ENCODE measurements around the gene CLBA1.

DNA sequence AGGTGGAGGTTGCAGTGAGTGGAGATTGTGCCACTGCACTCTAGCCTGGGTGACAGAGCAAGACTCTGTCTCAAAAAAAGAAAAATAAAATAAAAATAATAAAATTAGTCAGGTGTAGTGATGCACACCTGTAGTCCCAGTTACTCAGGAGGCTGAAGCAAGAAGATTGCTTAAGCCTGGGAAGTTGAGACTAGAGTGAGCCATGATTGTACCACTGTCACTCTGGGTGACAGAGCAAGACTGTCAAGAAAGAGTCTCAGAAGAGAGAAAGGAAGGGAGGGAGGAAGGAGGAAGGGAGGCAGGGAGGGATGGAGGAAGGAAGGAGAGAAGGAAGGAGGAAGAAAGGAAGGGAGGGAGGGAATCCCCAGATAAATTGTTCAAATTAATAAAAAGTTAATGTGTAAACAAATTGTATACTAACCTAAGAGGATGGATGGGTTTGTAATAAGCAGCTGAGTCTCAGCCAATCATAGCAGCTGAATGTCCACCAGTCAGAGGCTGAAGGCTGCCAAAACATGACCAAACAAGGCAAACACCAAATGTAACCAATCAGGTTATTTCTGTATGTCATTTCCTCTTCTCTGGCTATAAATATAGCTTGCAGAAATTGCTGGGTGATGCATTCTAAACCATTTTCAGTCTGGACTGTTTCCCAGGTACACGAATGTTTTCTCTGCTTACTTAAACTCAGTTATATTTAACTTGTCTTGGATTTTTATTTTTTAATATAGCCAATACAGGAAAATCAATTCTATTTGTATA, 41.4 kb downstream of the CLBA1 start:
- TF ChIP-seq, protein P1, sequence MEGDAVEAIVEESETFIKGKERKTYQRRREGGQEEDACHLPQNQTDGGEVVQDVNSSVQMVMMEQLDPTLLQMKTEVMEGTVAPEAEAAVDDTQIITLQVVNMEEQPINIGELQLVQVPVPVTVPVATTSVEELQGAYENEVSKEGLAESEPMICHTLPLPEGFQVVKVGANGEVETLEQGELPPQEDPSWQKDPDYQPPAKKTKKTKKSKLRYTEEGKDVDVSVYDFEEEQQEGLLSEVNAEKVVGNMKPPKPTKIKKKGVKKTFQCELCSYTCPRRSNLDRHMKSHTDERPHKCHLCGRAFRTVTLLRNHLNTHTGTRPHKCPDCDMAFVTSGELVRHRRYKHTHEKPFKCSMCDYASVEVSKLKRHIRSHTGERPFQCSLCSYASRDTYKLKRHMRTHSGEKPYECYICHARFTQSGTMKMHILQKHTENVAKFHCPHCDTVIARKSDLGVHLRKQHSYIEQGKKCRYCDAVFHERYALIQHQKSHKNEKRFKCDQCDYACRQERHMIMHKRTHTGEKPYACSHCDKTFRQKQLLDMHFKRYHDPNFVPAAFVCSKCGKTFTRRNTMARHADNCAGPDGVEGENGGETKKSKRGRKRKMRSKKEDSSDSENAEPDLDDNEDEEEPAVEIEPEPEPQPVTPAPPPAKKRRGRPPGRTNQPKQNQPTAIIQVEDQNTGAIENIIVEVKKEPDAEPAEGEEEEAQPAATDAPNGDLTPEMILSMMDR (conservative IDR thresholded peaks at IDR 0.05): no peak
- no peak for TF ChIP-seq ZFX (IDR thresholded peaks at IDR 0.05)

Data from C4-2B (cell line).